H1 (cell line): ENCODE results near the gene SLC10A2. TPM values are rescaled to one million over a fixed set of nuclear protein-coding genes. Genes with fewer than 3 reads are reported as not detected.

Experiments used
- CTCF ChIA-PET: fragments of 300-600 bp; sonication (Branson Sonifier 250); formaldehyde crosslinking; loops from one replicate; lab custom pipeline; 2021; ENCODE audit not compliant: partially characterized antibody; lab: Charles Lee
- POLR2A ChIA-PET: fragments of 300-600 bp; sonication (Branson Sonifier 250); formaldehyde crosslinking; loops from one replicate; lab custom pipeline; 2021; ENCODE audit warnings: inconsistent platforms; ENCODE audit not compliant: partially characterized antibody; lab: Charles Lee
- DNase-seq, 2 experiments: peaks; one replicate each; pipeline versions ENCODE4 v3.0.0 to v3.0.0-alpha.2; 2010 to 2022; ENCODE audit warnings: low spot score in 2 of 2, low read depth in 1 of 2, mixed read lengths in 1 of 2
- FAIRE-seq: peaks from 2 replicates; lab custom pipeline; 2011; peaks lifted over from hg19 to GRCh38; lab: Jason Lieb, UNC
- H2AFZ ChIP-seq: 2 replicates; pipeline ENCODE4 v1.8.1; 2012; ENCODE audit warnings: low read length, inconsistent platforms
- H2AK5ac ChIP-seq: 2 replicates; pipeline ENCODE4 v1.6.1; 2013; ENCODE audit warnings: low read depth, low read length
- H2BK120ac ChIP-seq: replicated peaks from 2 replicates; pipeline ENCODE3; 2013; ENCODE audit warnings: low read depth, low read length, inconsistent platforms
- H2BK12ac ChIP-seq: 2 replicates; pipeline ENCODE4 v1.6.1; 2013; ENCODE audit warnings: low read depth, low read length
- H2BK15ac ChIP-seq: 2 replicates; pipeline ENCODE4 v1.6.1; 2013; ENCODE audit warnings: low read length
- H2BK20ac ChIP-seq: 2 replicates; pipeline ENCODE4 v1.6.1; 2013; ENCODE audit warnings: low read length
- H2BK5ac ChIP-seq: 2 replicates; pipeline ENCODE4 v1.6.1; 2013; ENCODE audit warnings: low read depth, low read length
- H3K14ac ChIP-seq: 2 replicates; pipeline ENCODE4 v1.6.1; 2013; ENCODE audit warnings: inconsistent platforms; ENCODE audit not compliant: insufficient read length
- H3K18ac ChIP-seq: 2 replicates; pipeline ENCODE4 v1.6.1; 2013; ENCODE audit warnings: low read length; ENCODE audit errors: extremely low read depth
- H3K23ac ChIP-seq: 2 replicates; pipeline ENCODE4 v1.6.1; 2013; ENCODE audit warnings: inconsistent platforms; ENCODE audit not compliant: insufficient read length
- H3K23me2 ChIP-seq: 2 replicates; pipeline ENCODE4 v1.6.1; 2013; ENCODE audit warnings: low read depth, low read length
- H3K27ac ChIP-seq: 2 replicates; pipeline ENCODE4 v1.6.1; 2011; ENCODE audit warnings: low read depth, low read length, inconsistent platforms
- H3K27me3 ChIP-seq, 4 experiments: replicated peaks in 1 of 4; 1 replicate in 1 of 4; 2 replicates in 3 of 4; pipeline versions ENCODE4 v1.6.1 to v1.8.1; 2011 to 2013; ENCODE audit warnings: low read length in 3 of 4, mild to moderate bottlenecking in 3 of 4, inconsistent platforms in 2 of 4, mixed read lengths in 2 of 4, moderate library complexity in 1 of 4; ENCODE audit not compliant: control insufficient read depth in 3 of 4, insufficient read depth in 3 of 4; ENCODE audit errors: extremely low read depth in 1 of 4
- H3K36me3 ChIP-seq, 4 experiments: 2 replicates each; pipeline versions ENCODE4 v1.6.1 to v1.8.1; 2011 to 2013; ENCODE audit warnings: mild to moderate bottlenecking in 4 of 4, low read length in 3 of 4, moderate library complexity in 2 of 4, control low read depth in 1 of 4, inconsistent platforms in 1 of 4; ENCODE audit not compliant: insufficient read depth in 4 of 4, control insufficient read depth in 2 of 4
- H3K4ac ChIP-seq: replicated peaks from 2 replicates; pipeline ENCODE3; 2013; ENCODE audit warnings: low read length, low read depth, mixed read lengths, inconsistent platforms; ENCODE audit not compliant: insufficient read length
- H3K4me1 ChIP-seq, 4 experiments: replicated peaks in 1 of 4; 1 replicate in 1 of 4; 2 replicates in 3 of 4; pipeline versions ENCODE4 v1.6.1 to v1.8.1; 2011 to 2013; ENCODE audit warnings: low read length in 3 of 4, inconsistent platforms in 2 of 4, mixed read lengths in 1 of 4; ENCODE audit not compliant: insufficient read depth in 4 of 4, control insufficient read depth in 3 of 4
- H3K4me2 ChIP-seq, 2 experiments: 2 replicates each; pipeline versions ENCODE4 v1.6.1 to v1.8.1; 2011 to 2013; ENCODE audit warnings: low read depth in 2 of 2, low read length in 2 of 2, control low read depth in 1 of 2, inconsistent platforms in 1 of 2, mild to moderate bottlenecking in 1 of 2; ENCODE audit not compliant: insufficient read depth in 1 of 2
- H3K4me3 ChIP-seq, 4 experiments: fragments of 200-600, 300-600 bp in 1 of 4; sonication (generic), shearing (Covaris generic), sonication (Bioruptor Twin) in 1 of 4; 2 replicates each; pipeline versions ENCODE4 v1.5.1 to v1.8.1; 2011 to 2016; ENCODE audit warnings: low read length in 4 of 4, low read depth in 3 of 4, control low read depth in 2 of 4, inconsistent platforms in 2 of 4, mild to moderate bottlenecking in 2 of 4, mixed read lengths in 1 of 4, moderate library complexity in 1 of 4; ENCODE audit not compliant: insufficient read depth in 2 of 4; ENCODE audit errors: extremely low read depth in 1 of 4
- H3K56ac ChIP-seq: replicated peaks from 2 replicates; pipeline ENCODE3; 2013; ENCODE audit warnings: low read depth, mild to moderate bottlenecking, mixed read lengths, low read length, inconsistent platforms; ENCODE audit not compliant: insufficient read length
- H3K79me1 ChIP-seq: 2 replicates; pipeline ENCODE4 v1.6.1; 2013; ENCODE audit warnings: low read depth, low read length, control low read depth
- H3K79me2 ChIP-seq, 2 experiments: 2 replicates each; pipeline versions ENCODE4 v1.6.1 to v1.8.1; 2012 to 2013; ENCODE audit warnings: low read length in 2 of 2, mild to moderate bottlenecking in 2 of 2, inconsistent platforms in 1 of 2; ENCODE audit not compliant: insufficient read depth in 2 of 2, control insufficient read depth in 1 of 2
- H3K9ac ChIP-seq, 4 experiments: replicated peaks in 1 of 4; 1 replicate in 1 of 4; 2 replicates in 3 of 4; pipeline versions ENCODE4 v1.6.1 to v1.8.1; 2011 to 2013; ENCODE audit warnings: low read depth in 3 of 4, low read length in 3 of 4, control low read depth in 2 of 4, mild to moderate bottlenecking in 2 of 4, moderate library complexity in 2 of 4, inconsistent platforms in 1 of 4; ENCODE audit errors: extremely low read depth in 1 of 4
- H3K9me3 ChIP-seq, 2 experiments: 2 replicates each; pipeline versions ENCODE4 v1.6.1 to v1.8.1; 2012 to 2013; ENCODE audit warnings: mild to moderate bottlenecking in 2 of 2, moderate library complexity in 2 of 2, control low read depth in 1 of 2, inconsistent platforms in 1 of 2, low read depth in 1 of 2, low read length in 1 of 2, mixed read lengths in 1 of 2; ENCODE audit not compliant: insufficient read depth in 2 of 2
- H4K20me1 ChIP-seq, 2 experiments: replicated peaks in 1 of 2; 2 replicates each; pipeline versions ENCODE3 to v1.8.1; 2011 to 2013; ENCODE audit warnings: inconsistent platforms in 2 of 2, low read length in 2 of 2, mild to moderate bottlenecking in 1 of 2; ENCODE audit not compliant: insufficient read depth in 2 of 2, control insufficient read depth in 1 of 2
- H4K5ac ChIP-seq: 2 replicates; pipeline ENCODE4 v1.6.1; 2013; ENCODE audit warnings: low read length, low read depth, mixed read lengths, inconsistent platforms; ENCODE audit not compliant: insufficient read length
- H4K8ac ChIP-seq: 2 replicates; pipeline ENCODE4 v1.8.0; 2013; ENCODE audit warnings: mild to moderate bottlenecking, moderate library complexity, low read length, inconsistent platforms; ENCODE audit not compliant: insufficient read depth; ENCODE audit errors: extremely low read depth
- H4K91ac ChIP-seq: replicated peaks from 2 replicates; pipeline ENCODE3; 2013; ENCODE audit warnings: low read length, mixed read lengths, inconsistent platforms; ENCODE audit not compliant: insufficient read length
- CBX8 ChIP-seq: fragments of 300-800, 300-1000 bp; sonication (generic); IDR thresholded peaks from 2 replicates; pipeline ENCODE4 v1.7.1; 2016; ENCODE audit warnings: low read depth, low read length, borderline replicate concordance
- CHD2 ChIP-seq: IDR thresholded peaks from 2 replicates; pipeline ENCODE4 v1.6.1; 2012; ENCODE audit warnings: low read length, improper control_type of control experiment
- CREB1 ChIP-seq: IDR thresholded peaks from 2 replicates; pipeline ENCODE4 v1.6.1; 2012; ENCODE audit warnings: inconsistent platforms
- EGR1 ChIP-seq: IDR thresholded peaks from 2 replicates; pipeline ENCODE4 v1.6.1; 2011; ENCODE audit warnings: low read depth, low read length, borderline replicate concordance
- EP300 ChIP-seq, 2 experiments: IDR thresholded peaks; 1 replicate in 1 of 2; 2 replicates in 1 of 2; pipeline ENCODE4 v1.6.1; 2011 to 2012; ENCODE audit warnings: low read depth in 2 of 2, low read length in 2 of 2, mild to moderate bottlenecking in 2 of 2, borderline replicate concordance in 1 of 2, inconsistent platforms in 1 of 2, moderate library complexity in 1 of 2
- JUND ChIP-seq: IDR thresholded peaks from 2 replicates; pipeline ENCODE4 v1.6.1; 2011; ENCODE audit warnings: mild to moderate bottlenecking, improper control_type of control experiment, low read length
- POLR2AphosphoS5 ChIP-seq: IDR thresholded peaks from 2 replicates; pipeline ENCODE4 v1.6.1; 2011; ENCODE audit warnings: low read depth, low read length
- SIRT6 ChIP-seq: IDR thresholded peaks from one replicate; pipeline ENCODE4 v1.7.1; 2012; ENCODE audit warnings: low read length, inconsistent platforms
- SIX5 ChIP-seq: IDR thresholded peaks from 2 replicates; pipeline ENCODE4 v1.6.1; 2011; ENCODE audit warnings: mild to moderate bottlenecking, low read depth, low read length
- TBP ChIP-seq: IDR thresholded peaks from 2 replicates; pipeline ENCODE4 v1.6.1; 2011; ENCODE audit warnings: low read depth, low read length, improper control_type of control experiment
- USF2 ChIP-seq: IDR thresholded peaks from 2 replicates; pipeline ENCODE4 v1.6.1; 2011; ENCODE audit warnings: low read length, improper control_type of control experiment
- ZNF274 ChIP-seq: IDR thresholded peaks from 2 replicates; pipeline ENCODE4 v1.7.0; 2012; ENCODE audit warnings: low read length, borderline replicate concordance; ENCODE audit errors: extremely low read depth
- WGBS, 2 experiments: shearing (Covaris generic) in 1 of 2; methylation state at CpG; one replicate each; pipeline versions ENCODE4 v1.1.6 to v1.1.7; 2013 to 2015; ENCODE audit warnings: low lambda C conversion rate in 2 of 2, mixed read lengths in 2 of 2, inconsistent platforms in 1 of 2, low coverage in 1 of 2, missing lambda C conversion rate in 1 of 2; ENCODE audit not compliant: insufficient replicate concordance in 2 of 2, insufficient coverage in 1 of 2, insufficient read length in 1 of 2; ENCODE audit errors: extremely low coverage in 1 of 2, missing lambda C conversion rate in 1 of 2; 5-methylcytosine and 5-hydroxymethylcytosine counted together
- polyA plus RNA-seq, 7 experiments: library from polyadenylated mRNA; depleted of rRNA in 3 of 7; stranded (reverse) in 5 of 7; unstranded in 2 of 7; fragments of >200 nt in 5 of 7; fragments of 200-250 nt in 2 of 7; gene quantifications; 1 replicate in 5 of 7; 2 replicates in 1 of 7; 4 replicates in 1 of 7; pipeline versions ENCODE4 v1.2.1 to v1.2.3, GENCODE V29; 2011 to 2013; ENCODE audit warnings: missing spikeins in 2 of 7, mixed read lengths in 2 of 7
- total RNA-seq: library from RNA; stranded (reverse); fragmentation: NEBNext Ultra II Directional; extraction: Animal tissue kit (Norgen Biotek cat#: 25700); gene quantifications from 2 replicates; pipeline ENCODE4 v1.2.1, GENCODE V29; 2021
- TF ChIP-seq, protein P1 (sequence below): IDR thresholded peaks from 2 replicates; pipeline ENCODE4 v1.6.1; 2012; ENCODE audit warnings: low read length, inconsistent platforms

The SLC10A2 gene
- total and polyA plus RNA-seq, 2 of the 8 experiments (the other 6 are each of a cell fraction or from before 2014, with no cell fraction given): not detected

DNA sequence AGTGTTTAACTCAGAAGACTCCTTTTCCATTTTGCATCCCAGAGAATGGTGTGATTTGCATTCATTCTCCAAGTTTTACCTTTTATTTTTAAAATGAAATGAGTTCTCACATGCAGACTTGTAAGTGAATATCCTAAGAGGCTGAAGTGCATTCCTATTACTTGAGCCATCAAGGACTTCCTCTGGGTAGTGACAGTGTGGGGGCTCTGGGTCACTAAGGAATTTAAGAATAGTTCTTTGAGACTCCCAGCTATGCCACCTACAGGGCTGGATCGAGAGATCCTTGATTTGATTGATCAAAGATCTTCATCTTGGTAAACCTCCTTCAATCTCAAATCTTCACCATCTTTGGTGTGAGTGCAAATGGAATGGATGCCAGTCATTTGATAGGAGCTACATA lies 36.3 kb upstream of the SLC10A2 start:
- no peak overlapping the region for H4K8ac ChIP-seq
- WGBS, 2 experiments: 56% methylated on average over 1 of the region's 1 CpG; no CpG with 5 or more reads in 1 of the 2 experiments
- H3K4me2 ChIP-seq: no peak overlapping the region
- no peaks in the 10 kb centered on the region for H3K36me3 ChIP-seq
- no peak overlapping the region for H2AFZ ChIP-seq
- H3K27me3 ChIP-seq: no peaks in the 10 kb centered on the region
- no peaks in the 10 kb centered on the region for H3K79me2 ChIP-seq
- no peak overlapping the region for H3K4me3 ChIP-seq
- no peak overlapping the region for H3K9ac ChIP-seq
- no peak overlapping the region for H2BK20ac ChIP-seq
- FAIRE-seq (no peak), DNase-seq (no peak)
- no peak overlapping the region for H3K27ac ChIP-seq
- POLR2A ChIA-PET: no interaction called here
- H2BK15ac ChIP-seq: no peak overlapping the region
- H4K5ac ChIP-seq: no peak overlapping the region
- no peak overlapping the region for H3K56ac ChIP-seq
- no peak overlapping the region for H3K23ac ChIP-seq
- no peak overlapping the region for H3K18ac ChIP-seq
- CTCF ChIA-PET: interaction anchor here (1.2 kb wide), 1 partner anchor 183 kb away, joined by 4 read pairs; no protein-coding TSS in a partner anchor
- H4K91ac ChIP-seq: no peak overlapping the region
- no peaks in the 10 kb centered on the region for H3K9me3 ChIP-seq
- no peak overlapping the region for H3K14ac ChIP-seq
- H3K23me2 ChIP-seq: no peaks in the 10 kb centered on the region
- H2BK5ac ChIP-seq: no peak overlapping the region
- H2BK120ac ChIP-seq: no peak overlapping the region
- no peak overlapping the region for H3K4ac ChIP-seq
- H3K79me1 ChIP-seq: no peaks in the 10 kb centered on the region
- peaks cover 0 to 5% (median 2%) of the 10 kb centered on the region in 4 experiments; a peak in 6 of 7 replicates for H3K4me1 ChIP-seq
- H2BK12ac ChIP-seq: no peak overlapping the region
- no peak overlapping the region for H2AK5ac ChIP-seq
- H4K20me1 ChIP-seq: no peaks in the 10 kb centered on the region
- no peak for TF ChIP-seq CHD2
- no peak for TF ChIP-seq ZNF274
- TF ChIP-seq, protein P1, sequence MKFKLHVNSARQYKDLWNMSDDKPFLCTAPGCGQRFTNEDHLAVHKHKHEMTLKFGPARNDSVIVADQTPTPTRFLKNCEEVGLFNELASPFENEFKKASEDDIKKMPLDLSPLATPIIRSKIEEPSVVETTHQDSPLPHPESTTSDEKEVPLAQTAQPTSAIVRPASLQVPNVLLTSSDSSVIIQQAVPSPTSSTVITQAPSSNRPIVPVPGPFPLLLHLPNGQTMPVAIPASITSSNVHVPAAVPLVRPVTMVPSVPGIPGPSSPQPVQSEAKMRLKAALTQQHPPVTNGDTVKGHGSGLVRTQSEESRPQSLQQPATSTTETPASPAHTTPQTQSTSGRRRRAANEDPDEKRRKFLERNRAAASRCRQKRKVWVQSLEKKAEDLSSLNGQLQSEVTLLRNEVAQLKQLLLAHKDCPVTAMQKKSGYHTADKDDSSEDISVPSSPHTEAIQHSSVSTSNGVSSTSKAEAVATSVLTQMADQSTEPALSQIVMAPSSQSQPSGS: no peak
- TF ChIP-seq SIX5: no peak
- TF ChIP-seq TBP: no peak
- no peak for TF ChIP-seq EGR1
- no peak for TF ChIP-seq EP300 (IDR thresholded peaks at IDR 0.05; ENCODE audit: borderline replicate concordance in 1 of 2, low read depth in 2 of 2, low read length in 2 of 2)
- no peak for TF ChIP-seq SIRT6
- no peak for TF ChIP-seq USF2
- TF ChIP-seq JUND: no peak
- TF ChIP-seq POLR2AphosphoS5: no peak
- TF ChIP-seq CBX8: no peak
- no peak for TF ChIP-seq CREB1
